Endothelial cell of umbilical vein (primary cell): Measurements from ENCODE around the gene FBXL13.

ENCODE experiments used
- POLR2A ChIP-seq: IDR thresholded peaks from 2 replicates; pipeline ENCODE4 v1.6.1; 2012; ENCODE audit warnings: low read depth, mild to moderate bottlenecking, control low read depth, low read length
- TF ChIP-seq, protein P1 (sequence below): IDR thresholded peaks from 2 replicates; pipeline ENCODE4 v1.6.1; 2011; ENCODE audit not compliant: insufficient read depth, insufficient read length
- TF ChIP-seq, protein P2 (sequence below), 2 donors: IDR thresholded peaks; 1 replicate in 1 of 2; 2 replicates in 1 of 2; pipeline ENCODE4 v1.5.1; 2011; ENCODE audit warnings: low read length in 2 of 2, mild to moderate bottlenecking in 2 of 2, moderate library complexity in 2 of 2, control low read depth in 1 of 2, inconsistent platforms in 1 of 2, low read depth in 1 of 2; ENCODE audit not compliant: insufficient read depth in 1 of 2; ENCODE audit errors: extremely low read depth in 1 of 2

DNA sequence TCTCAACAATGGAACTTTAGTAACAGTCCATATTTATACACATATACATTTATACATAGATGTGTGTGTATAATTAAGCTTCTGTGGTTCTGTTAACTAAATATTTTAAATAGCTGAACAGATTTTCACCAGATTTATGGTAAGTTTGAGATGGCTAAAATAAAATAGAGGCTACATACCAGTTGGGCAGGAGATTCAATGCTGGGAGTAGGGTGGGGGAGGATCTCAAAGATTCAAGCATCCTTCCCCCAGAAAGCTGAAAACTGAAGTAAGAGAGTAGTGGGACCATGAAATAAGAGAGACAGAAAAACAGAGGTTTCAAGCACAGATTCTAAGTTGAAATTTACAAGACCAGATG lies 147.8 kb downstream of the FBXL13 start:
- TF ChIP-seq, protein P1, sequence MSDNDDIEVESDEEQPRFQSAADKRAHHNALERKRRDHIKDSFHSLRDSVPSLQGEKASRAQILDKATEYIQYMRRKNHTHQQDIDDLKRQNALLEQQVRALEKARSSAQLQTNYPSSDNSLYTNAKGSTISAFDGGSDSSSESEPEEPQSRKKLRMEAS: no peak
- TF ChIP-seq, protein P2, sequence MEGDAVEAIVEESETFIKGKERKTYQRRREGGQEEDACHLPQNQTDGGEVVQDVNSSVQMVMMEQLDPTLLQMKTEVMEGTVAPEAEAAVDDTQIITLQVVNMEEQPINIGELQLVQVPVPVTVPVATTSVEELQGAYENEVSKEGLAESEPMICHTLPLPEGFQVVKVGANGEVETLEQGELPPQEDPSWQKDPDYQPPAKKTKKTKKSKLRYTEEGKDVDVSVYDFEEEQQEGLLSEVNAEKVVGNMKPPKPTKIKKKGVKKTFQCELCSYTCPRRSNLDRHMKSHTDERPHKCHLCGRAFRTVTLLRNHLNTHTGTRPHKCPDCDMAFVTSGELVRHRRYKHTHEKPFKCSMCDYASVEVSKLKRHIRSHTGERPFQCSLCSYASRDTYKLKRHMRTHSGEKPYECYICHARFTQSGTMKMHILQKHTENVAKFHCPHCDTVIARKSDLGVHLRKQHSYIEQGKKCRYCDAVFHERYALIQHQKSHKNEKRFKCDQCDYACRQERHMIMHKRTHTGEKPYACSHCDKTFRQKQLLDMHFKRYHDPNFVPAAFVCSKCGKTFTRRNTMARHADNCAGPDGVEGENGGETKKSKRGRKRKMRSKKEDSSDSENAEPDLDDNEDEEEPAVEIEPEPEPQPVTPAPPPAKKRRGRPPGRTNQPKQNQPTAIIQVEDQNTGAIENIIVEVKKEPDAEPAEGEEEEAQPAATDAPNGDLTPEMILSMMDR (IDR thresholded peaks at IDR 0.05; ENCODE audit: extremely low read depth in 1 of 2, insufficient read depth in 1 of 2, low read depth in 1 of 2, low read length in 2 of 2): no peak
- no peak for TF ChIP-seq POLR2A
